Activated CD4-positive, alpha-beta T cell treated with anti-CD3 and anti-CD28 coated beads, Interleukin-2, amount 50 U/mL, for 4 hours (primary cell): ENCODE measurements around the gene NUP93.
"Not testable (repeated sequence)": the region's sequence is repeated elsewhere in the genome, so short reads cannot be mapped to it uniquely, and the experiment has no call there.

ENCODE experiments used
- DNase-seq, 2 experiments: peaks; one replicate each; pipeline ENCODE4 v3.0.0-alpha.2; 2020

Gene NUP93

DNA sequence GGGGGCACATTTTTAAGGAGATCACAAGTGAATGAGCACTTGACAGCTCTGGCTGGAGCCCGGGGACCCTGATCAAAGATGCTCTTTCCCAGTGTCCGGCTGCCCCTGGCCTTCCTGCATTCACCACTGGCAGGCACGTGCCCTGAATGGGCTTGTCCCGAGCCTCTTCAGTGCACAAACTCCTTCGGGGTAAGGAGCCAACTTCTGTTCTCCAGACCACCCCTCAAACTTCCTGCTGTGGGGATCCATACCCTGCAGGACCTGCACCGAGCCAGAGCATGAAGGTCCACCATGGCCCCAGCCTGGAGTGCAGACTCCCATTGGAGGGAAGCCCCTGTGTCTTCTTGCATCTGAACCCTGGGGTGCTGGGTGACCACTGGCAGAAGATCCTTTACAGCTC lies 125.3 kb downstream of the NUP93 start:
- no peak for DNase-seq

DNA sequence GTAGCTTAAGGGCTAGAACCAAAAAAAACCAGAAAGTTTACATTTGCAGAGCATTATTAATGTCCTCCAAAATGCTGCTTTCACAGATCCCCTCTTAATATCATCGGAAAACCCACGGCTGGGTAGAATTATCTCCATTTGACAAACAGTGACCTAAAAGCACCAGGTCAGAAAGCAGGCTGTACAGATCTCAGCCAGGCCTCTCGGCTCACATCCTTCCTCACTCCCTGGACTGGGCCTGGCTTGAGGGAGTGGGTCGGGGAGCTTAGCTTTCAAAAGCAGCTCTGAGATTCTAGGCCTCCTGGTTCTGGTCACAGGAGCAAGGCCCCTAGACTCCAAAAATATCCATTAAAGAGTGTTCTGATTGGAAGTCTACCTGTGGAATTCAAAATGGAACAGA lies 126.0 kb downstream of the NUP93 start:
- no peak for DNase-seq

DNA sequence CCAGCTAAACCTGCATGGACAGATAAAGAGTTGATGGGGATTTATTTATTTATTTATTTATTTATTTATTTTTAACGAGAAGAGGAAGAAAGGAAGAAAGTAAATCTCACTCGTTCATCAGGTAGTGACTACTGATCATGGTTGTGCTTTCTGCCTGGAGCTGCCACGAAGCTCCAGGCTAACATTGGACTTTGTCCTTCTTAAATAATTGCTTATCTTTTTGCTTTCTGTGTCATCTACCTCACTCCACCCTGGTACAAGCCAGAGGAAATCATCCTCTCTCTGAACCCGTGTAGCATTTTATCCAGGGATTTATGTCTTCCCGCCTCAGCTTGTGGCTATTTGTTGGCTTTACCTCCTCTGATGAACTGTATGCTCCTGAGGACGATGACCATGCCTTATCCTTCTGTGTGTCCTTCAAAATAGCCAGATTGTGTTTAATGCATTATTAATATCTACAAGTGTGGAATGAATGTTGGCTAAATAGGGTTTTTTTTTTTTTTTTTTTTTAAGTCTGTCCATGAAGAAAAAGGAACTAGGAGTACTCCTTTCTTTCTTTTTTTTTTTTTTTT lies 127.0 kb downstream of the NUP93 start:
- DNase-seq, result no peak

- no peak for DNase-seq
Measured at GRCh38 chr16:56858374-56858773, 128.4 kb downstream of the NUP93 start.

DNA sequence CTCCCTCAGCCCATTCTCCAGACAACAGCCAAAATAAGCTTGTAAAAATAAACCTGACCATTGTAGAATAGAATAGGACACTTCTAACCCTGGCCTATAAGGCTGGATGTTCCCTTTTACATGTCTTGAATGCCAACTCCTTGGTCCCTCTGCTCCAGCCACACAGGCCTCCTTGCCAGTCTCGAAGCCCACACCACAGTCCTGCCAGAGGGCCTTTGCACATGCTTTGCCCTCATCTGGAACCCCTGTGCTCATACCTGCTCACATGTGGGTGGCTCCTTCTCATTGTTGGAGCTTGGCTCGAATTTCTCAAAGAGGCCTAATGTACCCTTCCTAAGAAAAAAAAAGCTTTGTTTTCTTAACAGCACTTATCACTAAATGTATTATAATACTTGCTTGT lies 129.7 kb downstream of the NUP93 start:
- DNase-seq, result no peak

- DNase-seq, result peak; percentile 28 to 36
Measured at GRCh38 chr16:56860226-56861020, 130.5 kb downstream of the NUP93 start.

DNA sequence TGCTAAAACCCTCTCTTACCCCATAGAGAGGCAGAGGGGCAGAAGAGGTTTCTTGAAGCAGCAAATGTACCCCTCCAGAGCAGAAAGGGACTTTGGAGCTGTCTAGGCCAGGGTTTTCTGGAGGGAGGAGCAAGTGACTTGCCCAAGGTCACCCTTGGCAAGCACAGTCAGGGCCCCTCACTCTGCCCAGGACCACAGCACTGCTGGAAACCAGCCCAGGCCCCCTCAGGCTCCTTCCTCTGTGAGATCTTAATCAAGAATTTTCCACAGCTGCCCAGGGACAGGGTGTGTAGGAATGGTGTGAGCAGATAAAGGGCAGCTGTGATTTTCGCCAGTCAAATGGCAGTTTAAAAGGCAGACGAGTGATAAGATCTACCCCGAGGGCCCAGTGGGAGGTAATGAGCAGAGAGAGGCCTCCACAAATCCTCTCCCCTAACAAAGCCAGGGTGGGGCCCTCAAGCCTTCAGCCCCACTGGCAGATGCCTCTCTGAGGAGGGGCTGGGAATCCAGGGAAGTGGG lies 131.2 kb downstream of the NUP93 start:
- DNase-seq, result no peak

DNA sequence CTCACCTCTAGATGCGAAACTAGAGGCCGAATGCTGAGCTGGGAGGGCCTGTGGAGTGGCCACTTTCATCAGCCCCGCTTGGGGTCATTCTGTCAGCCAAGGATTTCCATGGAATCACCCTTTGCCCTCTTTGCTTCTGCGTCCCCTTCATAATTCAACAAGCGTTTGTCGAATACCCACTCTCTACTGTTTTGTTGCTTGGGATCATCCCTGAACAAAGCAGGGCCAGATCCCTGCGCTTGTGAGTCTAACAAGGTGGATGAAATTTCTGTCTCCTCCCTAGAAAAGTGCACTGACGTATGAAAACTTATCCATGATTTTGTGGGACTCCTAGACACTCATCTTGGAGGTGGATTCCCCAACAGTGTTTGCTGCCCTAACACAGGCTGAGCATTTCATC lies 131.8 kb downstream of the NUP93 start:
- no peak for DNase-seq

- DNase-seq, result no peak
Measured at GRCh38 chr16:56862776-56863175, 132.8 kb downstream of the NUP93 start.

- DNase-seq, result no peak
Measured at GRCh38 chr16:56864960-56865359, 135.0 kb downstream of the NUP93 start, which contains the start of gene SLC12A3. Gene SLC12A3 (plus strand): TSS chr16:56865207. CDS start chr16:56865236, 29 bp downstream.

DNA sequence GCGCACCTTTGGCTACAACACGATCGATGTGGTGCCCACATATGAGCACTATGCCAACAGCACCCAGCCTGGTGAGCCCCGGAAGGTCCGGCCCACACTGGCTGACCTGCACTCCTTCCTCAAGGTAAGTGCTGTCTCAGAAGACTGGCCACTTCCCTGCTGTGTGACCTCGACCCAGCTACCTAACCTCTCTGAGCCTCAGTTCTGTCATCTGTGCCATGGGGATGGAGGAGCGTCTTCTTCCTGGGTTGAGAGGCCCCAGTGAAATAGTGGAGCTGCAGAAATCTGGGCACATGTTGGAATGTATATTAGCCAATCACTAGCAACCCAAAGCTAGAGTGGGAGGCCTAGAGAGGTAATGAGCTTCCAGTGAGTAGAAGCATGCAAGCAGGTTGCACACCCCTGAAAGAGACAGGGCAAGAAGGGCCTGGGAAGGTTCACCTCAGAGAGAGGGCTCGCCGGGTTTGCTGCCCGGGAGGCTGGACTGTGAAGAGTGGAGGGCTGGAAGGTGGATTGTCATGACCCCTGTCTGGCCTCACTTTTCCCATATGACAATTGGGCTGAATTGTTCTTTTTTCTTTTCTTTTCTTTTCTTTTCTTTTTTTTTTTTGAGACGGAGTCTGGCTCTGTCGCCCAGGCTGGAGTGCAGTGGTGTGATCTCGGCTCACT lies 135.6 kb downstream of the NUP93 start:
- DNase-seq, result no peak

- DNase-seq, result peak; percentile 24 to 26
Measured at GRCh38 chr16:56866955-56867830, 137.3 kb downstream of the NUP93 start.

- no peak for DNase-seq
Measured at GRCh38 chr16:56868175-56868574, 138.2 kb downstream of the NUP93 start.

DNA sequence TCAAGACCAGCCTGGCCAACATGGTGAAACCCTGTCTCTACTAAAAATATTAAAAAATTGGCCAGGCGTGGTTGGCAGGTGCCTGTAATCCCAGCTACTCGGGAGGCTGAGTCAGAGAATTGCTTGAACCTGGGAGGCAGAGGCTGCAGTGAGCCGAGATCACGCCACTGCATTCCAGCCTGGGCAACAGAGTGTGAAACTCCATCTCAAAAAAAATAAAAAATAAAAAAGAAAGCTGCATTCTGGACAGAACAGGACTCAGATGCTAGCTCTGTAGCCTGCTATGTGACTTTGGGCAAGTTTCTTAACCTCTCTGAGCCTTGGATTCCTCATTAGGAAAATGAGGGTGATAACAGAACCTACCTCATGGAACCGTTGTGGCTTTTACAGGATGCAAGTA lies 138.8 kb downstream of the NUP93 start:
- DNase-seq, result not testable (repeated sequence)

DNA sequence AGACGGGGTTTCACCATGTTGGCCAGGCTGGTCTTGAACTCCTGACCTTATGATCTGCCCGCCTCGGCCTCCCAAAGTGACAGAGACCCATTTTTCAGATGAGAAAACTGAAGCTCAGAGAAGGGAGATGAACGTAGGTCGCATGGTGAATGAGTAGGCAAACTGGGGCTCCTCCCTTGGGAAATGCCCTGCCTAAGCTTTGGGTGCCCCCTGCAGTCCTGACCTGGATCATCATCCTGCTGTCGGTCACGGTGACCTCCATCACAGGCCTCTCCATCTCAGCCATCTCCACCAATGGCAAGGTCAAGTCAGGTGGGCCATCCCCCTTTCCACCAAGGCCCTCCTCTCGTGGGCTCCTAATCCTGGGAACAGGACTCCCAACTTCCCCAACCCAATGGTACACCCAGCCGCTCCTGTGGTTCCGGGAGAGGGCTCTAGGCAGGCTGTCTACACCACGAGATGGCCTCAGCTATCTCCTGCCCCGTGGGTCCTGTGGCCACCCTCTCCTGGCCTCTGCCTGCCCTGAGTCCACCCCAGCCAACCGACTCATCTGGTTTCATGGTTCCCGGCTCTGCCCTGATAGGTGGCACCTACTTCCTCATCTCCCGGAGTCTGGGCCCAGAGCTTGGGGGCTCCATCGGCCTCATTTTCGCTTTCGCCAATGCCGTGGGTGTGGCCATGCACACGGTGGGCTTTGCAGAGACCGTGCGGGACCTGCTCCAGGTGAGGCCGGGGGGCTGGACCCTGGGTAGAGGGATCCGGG lies 139.8 kb downstream of the NUP93 start:
- peak in 1 of 2 experiments; percentile 20 for DNase-seq

DNA sequence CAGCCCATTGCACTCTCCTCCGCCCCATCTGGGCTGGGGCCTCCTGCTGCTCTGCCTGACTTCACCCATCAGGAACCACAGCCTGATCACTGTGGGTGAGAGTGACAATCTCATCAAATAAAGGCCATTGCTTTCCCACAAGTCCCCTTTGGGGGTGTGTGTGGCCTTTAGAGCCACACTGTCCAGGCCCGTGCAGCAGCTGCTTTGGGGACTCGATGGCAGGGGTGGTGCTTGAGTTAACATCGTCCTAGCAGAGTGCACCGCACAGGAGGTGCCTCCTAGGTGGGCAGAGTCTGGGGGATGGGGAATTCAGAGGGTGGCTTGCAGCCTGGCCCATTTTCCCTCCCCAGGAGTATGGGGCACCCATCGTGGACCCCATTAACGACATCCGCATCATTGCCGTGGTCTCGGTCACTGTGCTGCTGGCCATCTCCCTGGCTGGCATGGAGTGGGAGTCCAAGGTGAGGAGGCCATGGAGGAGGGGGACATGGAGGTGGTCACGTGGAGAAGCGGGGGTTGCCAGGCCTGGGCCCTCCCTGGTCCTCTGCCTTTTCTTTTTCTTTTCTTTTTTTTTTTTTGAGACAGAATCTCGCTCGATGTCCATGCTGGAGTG lies 140.5 kb downstream of the NUP93 start:
- no peak for DNase-seq

DNA sequence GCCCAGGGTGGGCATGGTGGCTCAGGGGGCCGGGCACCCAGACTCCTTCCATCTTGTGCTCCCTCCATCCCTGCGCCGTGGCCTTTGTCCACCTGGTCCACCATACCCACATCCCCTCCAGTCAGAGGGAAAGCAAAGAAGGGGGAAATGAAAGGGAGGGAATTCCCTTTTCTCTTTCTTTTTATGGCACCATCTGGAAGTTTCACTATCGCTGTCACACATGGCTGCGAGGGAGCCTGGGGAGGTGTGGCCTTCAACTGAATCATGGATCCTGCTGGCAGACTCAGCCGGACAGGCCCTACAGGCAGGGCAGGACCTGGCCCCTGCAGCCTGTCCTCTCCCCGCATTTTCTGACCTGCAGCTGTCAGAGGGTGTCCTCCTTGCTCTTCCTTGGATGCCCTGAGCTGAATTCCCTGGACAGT lies 141.3 kb downstream of the NUP93 start:
- DNase-seq, result no peak

GRCh38 chr16:56872863-56873391 lies 143.0 kb downstream of the NUP93 start:
- no peak for DNase-seq

DNA sequence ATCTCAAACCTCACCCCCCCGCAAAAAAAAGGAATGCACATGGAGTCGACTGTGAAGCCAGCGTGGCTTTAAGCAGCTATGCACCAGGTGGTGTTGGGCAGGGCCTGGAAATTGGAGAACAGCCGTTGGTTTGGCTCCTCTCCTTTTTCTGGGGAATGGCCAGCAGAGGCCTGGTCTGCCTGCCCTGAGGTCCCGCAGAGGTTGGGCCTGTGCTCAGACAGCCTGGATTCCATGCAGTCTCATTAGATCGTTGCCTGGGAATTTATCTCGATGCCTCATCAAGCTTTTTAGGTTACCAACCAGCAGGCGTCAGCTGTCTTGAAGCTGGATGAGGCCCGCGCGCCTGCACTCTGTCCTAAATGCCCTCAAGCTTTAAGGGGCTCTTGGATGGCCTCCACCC lies 144.9 kb downstream of the NUP93 start:
- DNase-seq, result no peak

DNA sequence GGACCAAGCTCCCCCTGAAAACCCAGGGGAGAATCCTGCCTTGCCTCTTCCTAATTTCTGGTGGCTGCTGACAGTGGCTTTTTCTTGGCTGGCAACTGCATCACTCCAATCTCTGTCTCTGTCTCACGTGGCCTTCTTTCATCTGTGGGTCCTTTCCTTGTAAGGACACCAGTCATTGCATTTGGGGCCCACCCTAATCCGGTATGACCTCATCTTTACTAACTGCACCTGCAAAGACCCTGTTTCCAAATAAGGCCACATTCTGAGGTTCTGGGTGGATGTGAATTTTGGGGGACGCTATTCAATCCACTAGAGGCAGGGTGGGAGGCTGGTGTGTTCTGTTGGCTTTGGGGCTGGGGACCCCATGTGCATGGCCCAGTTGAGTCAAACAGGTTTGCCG lies 146.1 kb downstream of the NUP93 start:
- DNase-seq, result no peak

GRCh38 chr16:56877486-56878182 lies 147.7 kb downstream of the NUP93 start:
- no peak for DNase-seq
